Measurements from ENCODE around the gene NFS1. TPM values are rescaled to one million over a fixed set of nuclear protein-coding genes. Genes with fewer than 3 reads are reported as not detected.

The NFS1 gene
- total RNA-seq, result 20.3 and 29.0 TPM in 2 replicates

GRCh38 chr20:35699127-35699956 is at the start of gene NFS1, which contains the start of gene ROMO1:
Gene NFS1, minus strand, starts transcription at chr20:35699352. Its CDS starts 64 bp downstream, at chr20:35699288.
Gene ROMO1, plus strand, starts transcription at chr20:35699405. Its CDS starts 228 bp downstream, at chr20:35699633.

GRCh38 chr20:35741892-35742740 is 43.0 kb upstream of the NFS1 start, which contains the start of gene RBM39:
Gene RBM39, minus strand, starts transcription at chr20:35742260. Its CDS starts 1,386 bp downstream, at chr20:35740874.

GRCh38 chr20:35664466-35665206 is 34.5 kb downstream of the NFS1 start, which contains the start of the genes CPNE1 and RBM12:
Gene CPNE1, minus strand, starts transcription at chr20:35664900. Its CDS starts 31,977 bp downstream, at chr20:35632923.
Gene RBM12, minus strand, starts transcription at chr20:35664900. Its CDS starts 9,578 bp downstream, at chr20:35655322.

Other genes with a start within 250 kb of the NFS1 start
- 15.7 and 20.5 TPM in 2 replicates for gene CEP250, start 243.8 kb downstream of the NFS1 start, total RNA-seq
- not detected in 2 replicates for gene C20orf173, start 169.7 kb downstream of the NFS1 start, total RNA-seq
- 353 and 375 TPM in 2 replicates for gene ERGIC3, start 157.3 kb downstream of the NFS1 start, total RNA-seq
- gene SPAG4, start 83.5 kb downstream of the NFS1 start, total RNA-seq, result 4.9 and 5.2 TPM in 2 replicates
- 129 and 146 TPM in 2 replicates for gene CPNE1, start 34.5 kb downstream of the NFS1 start, total RNA-seq
- 38.2 and 40.7 TPM in 2 replicates for gene RBM12, start 34.5 kb downstream of the NFS1 start, total RNA-seq
- gene ROMO1, start 53 bp upstream of the NFS1 start, total RNA-seq, result 265 and 380 TPM in 2 replicates
- 324 and 369 TPM in 2 replicates for gene RBM39, start 42.9 kb upstream of the NFS1 start, total RNA-seq
- 22.2 and 25.8 TPM in 2 replicates for gene PHF20, start 72.7 kb upstream of the NFS1 start, total RNA-seq